Fibroblast of lung (primary cell): ENCODE results near the gene GSK3A. TPM values are rescaled to one million over a fixed set of nuclear protein-coding genes. Genes with fewer than 3 reads are reported as not detected.

Experiments
- DNase-seq, 2 donors: peaks; one replicate each; pipeline versions ENCODE4 v3.0.0 to v3.0.0-alpha.2; 2010; ENCODE audit warnings: low read depth in 2 of 2
- H2AFZ ChIP-seq: 2 replicates; pipeline ENCODE4 v1.5.1; 2012; ENCODE audit warnings: low read length, control low read depth, inconsistent platforms
- H3K27ac ChIP-seq: 2 replicates; pipeline ENCODE4 v1.5.1; 2011; ENCODE audit warnings: low read length, control low read depth; ENCODE audit not compliant: insufficient read depth
- H3K27me3 ChIP-seq: 2 replicates; pipeline ENCODE4 v1.5.1; 2011; ENCODE audit warnings: mild to moderate bottlenecking, low read length; ENCODE audit not compliant: control insufficient read depth, insufficient read depth
- H3K36me3 ChIP-seq: 2 replicates; pipeline ENCODE4 v1.5.1; 2011; ENCODE audit warnings: low read length; ENCODE audit not compliant: control insufficient read depth, insufficient read depth
- H3K4me1 ChIP-seq: 2 replicates; pipeline ENCODE4 v1.5.1; 2011; ENCODE audit warnings: low read length; ENCODE audit not compliant: control insufficient read depth, insufficient read depth; ENCODE audit errors: extremely low read depth
- H3K4me2 ChIP-seq: 2 replicates; pipeline ENCODE4 v1.5.1; 2011; ENCODE audit warnings: low read length, control low read depth; ENCODE audit not compliant: insufficient read depth; ENCODE audit errors: extremely low read depth
- H3K4me3 ChIP-seq, 4 experiments: fragments of 200-600 bp in 1 of 4; sonication (generic) in 1 of 4; replicated peaks in 1 of 4; 2 replicates each; pipeline ENCODE4 v1.5.1; 2011 to 2016; ENCODE audit warnings: low read length in 4 of 4, low read depth in 3 of 4, mild to moderate bottlenecking in 3 of 4, control low read depth in 2 of 4, inconsistent platforms in 1 of 4, mixed read lengths in 1 of 4; ENCODE audit not compliant: insufficient read depth in 1 of 4; ENCODE audit errors: control extremely low read depth in 1 of 4
- H3K79me2 ChIP-seq: 2 replicates; pipeline ENCODE4 v1.5.1; 2012; ENCODE audit warnings: mild to moderate bottlenecking, low read length, inconsistent platforms; ENCODE audit not compliant: control insufficient read depth, insufficient read depth
- H3K9ac ChIP-seq: 2 replicates; pipeline ENCODE4 v1.5.1; 2011; ENCODE audit warnings: mild to moderate bottlenecking, low read length, control low read depth; ENCODE audit not compliant: insufficient read depth
- H3K9me3 ChIP-seq: 2 replicates; pipeline ENCODE4 v1.5.1; 2012; ENCODE audit warnings: low read depth, low read length; ENCODE audit not compliant: control insufficient read depth, insufficient read depth
- H4K20me1 ChIP-seq: 2 replicates; pipeline ENCODE4 v1.5.1; 2011; ENCODE audit warnings: low read length; ENCODE audit not compliant: control insufficient read depth, insufficient read depth; ENCODE audit errors: extremely low read depth
- EZH2 ChIP-seq: IDR thresholded peaks from 2 replicates; pipeline ENCODE4 v1.5.1; 2012; ENCODE audit warnings: low read length, control low read depth, mild to moderate bottlenecking; ENCODE audit errors: missing control alignments
- polyA plus RNA-seq, 2 donors: library from polyadenylated mRNA; depleted of rRNA in 1 of 2; stranded (reverse) in 1 of 2; unstranded in 1 of 2; fragments of >200 nt; gene quantifications; 2 replicates each; pipeline ENCODE4 v1.2.1, GENCODE V29; 2011 to 2012; ENCODE audit warnings: missing spikeins in 1 of 2
- total RNA-seq: library from RNA; depleted of rRNA; stranded (reverse); fragments of >200 nt; gene quantifications from 2 replicates; pipeline ENCODE4 v1.2.1, GENCODE V29; 2014
- TF ChIP-seq, protein P1 (sequence below), 2 donors: IDR thresholded peaks in 1 of 2; conservative IDR thresholded peaks in 1 of 2; 1 replicate in 1 of 2; 2 replicates in 1 of 2; pipeline ENCODE4 v1.5.1; 2011 to 2012; ENCODE audit warnings: low read length in 2 of 2, control low read depth in 1 of 2, inconsistent platforms in 1 of 2, low read depth in 1 of 2, mild to moderate bottlenecking in 1 of 2

GSK3A gene
- total and polyA plus RNA-seq, 2 donors (not counting 1 experiment from before 2014, with no cell fraction given): 11.6 to 21.7 TPM

DNA sequence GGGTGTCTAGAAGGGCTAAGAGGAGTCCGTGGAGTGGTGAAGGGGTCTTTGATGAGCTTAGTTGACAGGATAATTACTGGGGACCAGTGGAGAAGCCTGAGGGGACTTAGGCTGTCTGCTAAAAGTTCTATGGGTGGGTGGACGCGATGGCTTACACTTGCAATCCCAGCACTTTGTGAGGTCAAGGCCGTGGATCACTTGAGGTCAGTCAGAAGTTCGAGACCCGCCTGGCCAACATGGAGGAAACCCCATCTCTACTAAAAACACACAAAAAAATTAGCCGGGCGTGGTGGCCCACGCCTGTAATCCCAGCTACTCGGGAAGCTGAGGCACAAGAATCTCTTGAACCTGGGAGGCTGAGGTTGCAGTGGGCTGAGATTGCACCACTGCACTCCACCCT lies 2.8 kb upstream of the GSK3A start:
- Histone ChIP-seq H3K9ac (no peak overlapping the region), H3K27ac (peak overlapping the region; percentile 56), H3K27me3 (no peaks in the 10 kb centered on the region), H3K9me3 (no peaks in the 10 kb centered on the region), H3K4me2 (peak overlapping the region; percentile 21), H3K4me1 (peaks cover 15% of the 10 kb centered on the region), H3K36me3 (peaks cover 14% of the 10 kb centered on the region), H3K79me2 (peaks cover 35% of the 10 kb centered on the region), H4K20me1 (no peaks in the 10 kb centered on the region), H2AFZ (no peak overlapping the region), H3K4me3 (peak overlapping the region in 1 of 4 experiments; percentile 68)
- TF ChIP-seq, protein P1, sequence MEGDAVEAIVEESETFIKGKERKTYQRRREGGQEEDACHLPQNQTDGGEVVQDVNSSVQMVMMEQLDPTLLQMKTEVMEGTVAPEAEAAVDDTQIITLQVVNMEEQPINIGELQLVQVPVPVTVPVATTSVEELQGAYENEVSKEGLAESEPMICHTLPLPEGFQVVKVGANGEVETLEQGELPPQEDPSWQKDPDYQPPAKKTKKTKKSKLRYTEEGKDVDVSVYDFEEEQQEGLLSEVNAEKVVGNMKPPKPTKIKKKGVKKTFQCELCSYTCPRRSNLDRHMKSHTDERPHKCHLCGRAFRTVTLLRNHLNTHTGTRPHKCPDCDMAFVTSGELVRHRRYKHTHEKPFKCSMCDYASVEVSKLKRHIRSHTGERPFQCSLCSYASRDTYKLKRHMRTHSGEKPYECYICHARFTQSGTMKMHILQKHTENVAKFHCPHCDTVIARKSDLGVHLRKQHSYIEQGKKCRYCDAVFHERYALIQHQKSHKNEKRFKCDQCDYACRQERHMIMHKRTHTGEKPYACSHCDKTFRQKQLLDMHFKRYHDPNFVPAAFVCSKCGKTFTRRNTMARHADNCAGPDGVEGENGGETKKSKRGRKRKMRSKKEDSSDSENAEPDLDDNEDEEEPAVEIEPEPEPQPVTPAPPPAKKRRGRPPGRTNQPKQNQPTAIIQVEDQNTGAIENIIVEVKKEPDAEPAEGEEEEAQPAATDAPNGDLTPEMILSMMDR (conservative IDR thresholded peaks at IDR 0.05 in 1 of 2, IDR thresholded peaks at IDR 0.05 in 1 of 2; ENCODE audit: low read depth in 1 of 2, low read length in 2 of 2): no peak
- no peak for TF ChIP-seq EZH2
- no peak for DNase-seq

DNA sequence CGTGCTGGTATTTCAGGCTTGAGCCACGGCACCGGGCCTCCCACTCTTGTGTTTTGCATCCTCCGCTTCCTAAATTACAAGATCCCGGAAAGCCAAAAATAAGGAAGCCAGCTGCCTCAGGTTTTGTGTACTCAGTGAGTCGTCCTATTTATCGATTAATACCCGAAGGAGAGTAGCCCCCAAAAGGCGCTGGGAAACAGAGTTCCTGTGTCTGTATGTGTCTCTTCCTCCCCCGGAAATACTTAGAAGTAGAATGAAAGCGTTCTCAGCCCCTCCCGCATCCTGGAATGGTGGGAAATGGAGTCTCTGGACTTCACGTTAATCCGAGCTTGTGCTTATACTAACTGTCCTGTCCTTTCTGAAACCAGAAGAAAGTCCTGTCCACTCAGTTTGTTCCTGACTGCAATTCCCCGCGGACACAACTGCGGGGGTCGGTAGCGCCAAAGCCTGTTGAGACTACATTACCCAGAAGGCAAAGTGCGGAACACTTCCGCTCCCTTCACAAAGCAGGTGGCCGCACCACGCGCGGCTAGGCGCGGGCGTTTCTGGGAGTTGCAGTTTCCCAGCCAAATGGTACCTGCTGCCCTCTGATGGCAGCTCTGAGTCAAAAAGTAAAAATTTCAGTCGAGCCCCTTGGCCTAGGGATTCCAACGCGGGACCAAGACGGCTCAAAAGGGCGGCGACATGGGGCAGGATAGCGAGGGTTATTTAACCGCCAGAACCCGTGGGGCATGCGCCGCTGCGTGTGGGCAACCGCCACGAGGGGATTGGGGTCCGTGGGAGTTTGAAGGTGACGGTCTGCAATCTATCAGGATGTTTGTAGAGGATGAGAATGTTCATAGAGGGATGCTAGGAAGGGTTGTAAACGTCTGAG lies 2.2 kb upstream of the GSK3A start:
- Histone ChIP-seq H3K9me3 (no peaks in the 10 kb centered on the region), H3K79me2 (peaks cover 35% of the 10 kb centered on the region), H2AFZ (peak overlapping the region; percentile 30), H3K4me1 (peaks cover 13% of the 10 kb centered on the region), H3K27me3 (no peaks in the 10 kb centered on the region), H3K4me3 (peak overlapping the region; percentile 27 to 91 (median 64)), H4K20me1 (no peaks in the 10 kb centered on the region), H3K4me2 (peak overlapping the region; percentile 74), H3K27ac (peak overlapping the region; percentile 64), H3K9ac (peak overlapping the region; percentile 38), H3K36me3 (peaks cover 9% of the 10 kb centered on the region)
- peak; percentile 92 for DNase-seq
- TF ChIP-seq, protein P1 (conservative IDR thresholded peaks at IDR 0.05 in 1 of 2, IDR thresholded peaks at IDR 0.05 in 1 of 2; ENCODE audit: low read depth in 1 of 2, low read length in 2 of 2): peak; percentile 53 to 62
- TF ChIP-seq EZH2: no peak

DNA sequence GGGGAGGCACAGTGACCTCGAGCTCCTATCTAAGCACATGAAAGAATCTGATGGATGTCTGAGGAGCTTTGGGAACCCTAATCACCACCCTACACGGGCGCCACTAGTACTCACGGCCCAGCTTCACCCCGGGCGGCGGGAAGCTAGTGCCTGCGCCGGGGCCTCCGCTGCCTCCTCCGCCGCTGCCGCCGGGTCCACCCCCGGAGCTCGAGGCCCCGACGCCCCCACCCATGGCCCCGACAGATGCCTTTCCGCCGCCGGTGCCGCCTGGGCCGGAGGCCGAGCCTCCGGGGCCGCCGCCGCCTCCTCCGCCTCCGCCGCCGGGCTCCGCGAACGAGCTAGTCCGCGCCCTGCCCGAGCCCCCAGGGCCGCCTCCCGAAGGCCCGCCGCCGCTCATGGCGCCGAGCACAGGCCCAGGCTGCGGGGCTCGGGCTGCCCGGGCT lies 312 bp downstream of the GSK3A start:
- no peaks in the 10 kb centered on the region for H3K9me3 ChIP-seq
- H3K79me2 ChIP-seq: peaks cover 29% of the 10 kb centered on the region
- H3K27me3 ChIP-seq: no peaks in the 10 kb centered on the region
- TF ChIP-seq, protein P1 (conservative IDR thresholded peaks at IDR 0.05 in 1 of 2, IDR thresholded peaks at IDR 0.05 in 1 of 2; ENCODE audit: low read depth in 1 of 2, low read length in 2 of 2): no peak
- no peak for TF ChIP-seq EZH2
- no peak overlapping the region for H2AFZ ChIP-seq
- H4K20me1 ChIP-seq: no peaks in the 10 kb centered on the region
- peak overlapping the region; percentile 68 for H3K27ac ChIP-seq
- H3K4me3 ChIP-seq: peak overlapping the region; percentile 66 to 99 (median 88)
- peak overlapping the region; percentile 96 for H3K4me2 ChIP-seq
- peaks cover 11% of the 10 kb centered on the region for H3K4me1 ChIP-seq
- peaks cover 3% of the 10 kb centered on the region for H3K36me3 ChIP-seq
- H3K9ac ChIP-seq: peak overlapping the region; percentile 83
- no peak for DNase-seq
